GM19025 (cell line): ENCODE measurements around the gene SLC2A9.

Source experiments
- ATAC-seq: cut with Tn5 transposase; IDR thresholded peaks from one replicate; pipeline ENCODE4 v1.9.1; 2021; ENCODE audit warnings: mild to moderate bottlenecking, low read depth, moderate library complexity; ENCODE audit not compliant: unreplicated experiment

Gene SLC2A9

GRCh38 chr4:10020871-10021652, at the start of gene SLC2A9:
SLC2A9 (minus strand) TSS chr4:10021497; CDS start chr4:10021429, 68 bp downstream.
- ATAC-seq: no peak

GRCh38 chr4:10069075-10069642, 47.9 kb upstream of the SLC2A9 start:
- no peak for ATAC-seq

GRCh38 chr4:10066670-10067651, 45.7 kb upstream of the SLC2A9 start:
- no peak for ATAC-seq

- ATAC-seq: no peak
These were observed 44.9 kb upstream of the SLC2A9 start for GRCh38 chr4:10066206-10066605.

GRCh38 chr4:10063544-10064300, 42.4 kb upstream of the SLC2A9 start:
- no peak for ATAC-seq

- no peak for ATAC-seq
These were observed 40.5 kb upstream of the SLC2A9 start for GRCh38 chr4:10061650-10062415.

- ATAC-seq: no peak
These were observed 37.1 kb upstream of the SLC2A9 start for GRCh38 chr4:10058371-10058770.

- no peak for ATAC-seq
These were observed 35.7 kb upstream of the SLC2A9 start for GRCh38 chr4:10057023-10057395.

- ATAC-seq: no peak
These were observed 35.2 kb upstream of the SLC2A9 start for GRCh38 chr4:10056334-10057022.

GRCh38 chr4:10055871-10056270, 34.6 kb upstream of the SLC2A9 start:
- ATAC-seq: no peak

GRCh38 chr4:10054571-10055041, 33.3 kb upstream of the SLC2A9 start:
- ATAC-seq: no peak

- no peak for ATAC-seq
These were observed 32.5 kb upstream of the SLC2A9 start for GRCh38 chr4:10053635-10054453.

- ATAC-seq: no peak
These were observed 30.3 kb upstream of the SLC2A9 start for GRCh38 chr4:10051517-10052135.

GRCh38 chr4:10050721-10051120, 29.4 kb upstream of the SLC2A9 start:
- ATAC-seq: no peak

- no peak for ATAC-seq
These were observed 29.0 kb upstream of the SLC2A9 start for GRCh38 chr4:10050261-10050661.

- ATAC-seq: no peak
These were observed 27.8 kb upstream of the SLC2A9 start for GRCh38 chr4:10048941-10049697.

- no peak for ATAC-seq
These were observed 26.7 kb upstream of the SLC2A9 start for GRCh38 chr4:10047967-10048366.
